ENCODE data around the gene OPTC. TPM values are rescaled to one million over a fixed set of nuclear protein-coding genes. Genes with fewer than 3 reads are reported as not detected.

OPTC gene
- total RNA-seq, 2 experiments from 2014 or later = not detected

DNA sequence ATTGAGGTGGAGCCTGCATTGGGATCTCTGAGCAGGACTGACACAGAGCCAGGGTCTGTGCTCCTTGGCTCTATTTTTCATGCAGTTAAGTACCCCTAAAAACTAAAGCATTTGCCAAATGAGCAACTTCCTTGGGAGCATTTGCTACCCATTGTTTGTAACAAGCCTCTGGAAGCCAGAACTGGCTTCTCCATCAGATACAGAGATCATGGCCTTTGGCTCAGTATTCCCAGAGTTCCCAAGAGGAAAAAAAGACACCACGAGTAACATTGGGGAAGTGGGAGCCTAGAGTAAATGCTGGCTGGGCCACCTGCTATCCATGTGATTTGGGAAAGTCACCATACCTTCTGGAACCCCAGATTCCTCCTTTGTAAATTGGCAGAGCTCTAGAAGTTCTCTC lies 44.8 kb downstream of the OPTC start:
- CTCF ChIA-PET = no interaction called here
- no peak for DNase-seq
- no peak overlapping the region for H3K27ac Mint-ChIP-seq
- no peaks in the 10 kb centered on the region for H3K36me3 Mint-ChIP-seq (ENCODE audit: low read depth)
- H3K4me3 Mint-ChIP-seq = no peak overlapping the region
- no peaks in the 10 kb centered on the region for H3K4me1 Mint-ChIP-seq
- POLR2A ChIA-PET = no interaction called here
- peaks cover 12% of the 10 kb centered on the region for H3K27me3 Mint-ChIP-seq
- no peaks in the 10 kb centered on the region for H3K9me3 Mint-ChIP-seq

GRCh38 chr1:203539831-203540546 lies 46.0 kb downstream of the OPTC start:
- CTCF ChIA-PET = no interaction called here
- H3K4me3 Mint-ChIP-seq = no peak overlapping the region
- POLR2A ChIA-PET = no interaction called here
- no peaks in the 10 kb centered on the region for H3K4me1 Mint-ChIP-seq
- no peak overlapping the region for H3K27ac Mint-ChIP-seq
- H3K36me3 Mint-ChIP-seq (ENCODE audit: low read depth) = no peaks in the 10 kb centered on the region
- no peaks in the 10 kb centered on the region for H3K9me3 Mint-ChIP-seq
- DNase-seq = no peak
- peaks cover 12% of the 10 kb centered on the region for H3K27me3 Mint-ChIP-seq

GRCh38 chr1:203544485-203544884 lies 50.5 kb downstream of the OPTC start:
- H3K27me3 Mint-ChIP-seq = peaks cover 8% of the 10 kb centered on the region
- H3K36me3 Mint-ChIP-seq (ENCODE audit: low read depth) = no peaks in the 10 kb centered on the region
- ChIA-PET CTCF (interaction anchor here (0.6 kb wide), 1 partner anchor 1072 kb away, joined by 3 read pairs; no protein-coding TSS in a partner anchor), POLR2A (no interaction called here)
- H3K4me1 Mint-ChIP-seq = peaks cover 3% of the 10 kb centered on the region
- DNase-seq = no peak
- no peak overlapping the region for H3K4me3 Mint-ChIP-seq
- no peaks in the 10 kb centered on the region for H3K9me3 Mint-ChIP-seq
- H3K27ac Mint-ChIP-seq = no peak overlapping the region

GRCh38 chr1:203544978-203545816 lies 51.2 kb downstream of the OPTC start:
- ChIA-PET CTCF (interaction anchor here (0.6 kb wide), 1 partner anchor 1073 kb away, joined by 3 read pairs; no protein-coding TSS in a partner anchor), POLR2A (no interaction called here)
- Mint-ChIP-seq H3K27me3 (peaks cover 8% of the 10 kb centered on the region), H3K9me3 (no peaks in the 10 kb centered on the region), H3K4me1 (peaks cover 3% of the 10 kb centered on the region), H3K4me3 (no peak overlapping the region), H3K36me3 (ENCODE audit: low read depth) (no peaks in the 10 kb centered on the region), H3K27ac (no peak overlapping the region)
- no peak for DNase-seq

- Mint-ChIP-seq H3K9me3 (no peaks in the 10 kb centered on the region), H3K27ac (no peak overlapping the region), H3K27me3 (peaks cover 5% of the 10 kb centered on the region), H3K4me3 (no peak overlapping the region), H3K4me1 (peaks cover 3% of the 10 kb centered on the region), H3K36me3 (ENCODE audit: low read depth) (no peaks in the 10 kb centered on the region)
- ChIA-PET CTCF (no interaction called here), POLR2A (no interaction called here)
- DNase-seq = no peak
Observed at GRCh38 chr1:203546274-203546673, 52.3 kb downstream of the OPTC start.

GRCh38 chr1:203547147-203547546 lies 53.2 kb downstream of the OPTC start:
- peaks cover 4% of the 10 kb centered on the region for H3K27me3 Mint-ChIP-seq
- peaks cover 3% of the 10 kb centered on the region for H3K4me1 Mint-ChIP-seq
- no peaks in the 10 kb centered on the region for H3K36me3 Mint-ChIP-seq (ENCODE audit: low read depth)
- H3K9me3 Mint-ChIP-seq = no peaks in the 10 kb centered on the region
- CTCF ChIA-PET = no interaction called here
- no peak overlapping the region for H3K4me3 Mint-ChIP-seq
- POLR2A ChIA-PET = no interaction called here
- no peak overlapping the region for H3K27ac Mint-ChIP-seq
- no peak for DNase-seq

GRCh38 chr1:203547771-203548421 lies 53.9 kb downstream of the OPTC start:
- no peak overlapping the region for H3K27ac Mint-ChIP-seq
- DNase-seq = no peak
- no peaks in the 10 kb centered on the region for H3K36me3 Mint-ChIP-seq (ENCODE audit: low read depth)
- ChIA-PET CTCF (interaction anchor here (0.7 to 1.2 kb wide), 2 partner anchors 151 to 154 kb away, joined by 4 to 6 read pairs; no protein-coding TSS in a partner anchor), POLR2A (no interaction called here)
- peaks cover 3% of the 10 kb centered on the region for H3K4me1 Mint-ChIP-seq
- no peak overlapping the region for H3K4me3 Mint-ChIP-seq
- no peaks in the 10 kb centered on the region for H3K9me3 Mint-ChIP-seq
- H3K27me3 Mint-ChIP-seq = peaks cover 4% of the 10 kb centered on the region

GRCh38 chr1:203548892-203549291 lies 54.9 kb downstream of the OPTC start:
- peaks cover 6% of the 10 kb centered on the region for H3K27me3 Mint-ChIP-seq
- ChIA-PET CTCF (interaction anchor here (1.2 kb wide), 1 partner anchor 153 kb away, joined by 6 read pairs; no protein-coding TSS in a partner anchor), POLR2A (no interaction called here)
- H3K4me1 Mint-ChIP-seq = peaks cover 3% of the 10 kb centered on the region
- H3K36me3 Mint-ChIP-seq (ENCODE audit: low read depth) = no peaks in the 10 kb centered on the region
- no peaks in the 10 kb centered on the region for H3K9me3 Mint-ChIP-seq
- no peak overlapping the region for H3K27ac Mint-ChIP-seq
- no peak for DNase-seq
- no peak overlapping the region for H3K4me3 Mint-ChIP-seq

- Mint-ChIP-seq H3K36me3 (ENCODE audit: low read depth) (no peaks in the 10 kb centered on the region), H3K4me1 (peaks cover 3% of the 10 kb centered on the region), H3K4me3 (no peak overlapping the region), H3K27ac (no peak overlapping the region), H3K27me3 (peaks cover 6% of the 10 kb centered on the region), H3K9me3 (no peaks in the 10 kb centered on the region)
- no peak for DNase-seq
- CTCF ChIA-PET = no interaction called here
- POLR2A ChIA-PET = no interaction called here
Observed at GRCh38 chr1:203549309-203549708, 55.4 kb downstream of the OPTC start.

- H3K4me3 Mint-ChIP-seq = no peak overlapping the region
- CTCF ChIA-PET = interaction anchor here (1.3 kb wide), 1 partner anchor 63 kb away, joined by 4 read pairs; no protein-coding TSS in a partner anchor
- DNase-seq = no peak
Observed at GRCh38 chr1:203550846-203551245, 56.9 kb downstream of the OPTC start.

GRCh38 chr1:203551550-203551949 lies 57.6 kb downstream of the OPTC start:
- Mint-ChIP-seq H3K27ac (no peak overlapping the region), H3K4me3 (no peak overlapping the region), H3K36me3 (ENCODE audit: low read depth) (no peaks in the 10 kb centered on the region), H3K9me3 (no peaks in the 10 kb centered on the region), H3K27me3 (peaks cover 6% of the 10 kb centered on the region), H3K4me1 (no peaks in the 10 kb centered on the region)
- DNase-seq = no peak
- CTCF ChIA-PET = no interaction called here
- POLR2A ChIA-PET = no interaction called here

More at GRCh38 chr1:203550846-203551245, 56.9 kb downstream of the OPTC start:
- Mint-ChIP-seq H3K36me3 (ENCODE audit: low read depth) (no peaks in the 10 kb centered on the region), H3K4me1 (peaks cover 3% of the 10 kb centered on the region), H3K27me3 (peaks cover 6% of the 10 kb centered on the region), H3K9me3 (no peaks in the 10 kb centered on the region), H3K27ac (no peak overlapping the region)
- POLR2A ChIA-PET = no interaction called here

GRCh38 chr1:203553496-203553895 lies 59.5 kb downstream of the OPTC start:
- H3K36me3 Mint-ChIP-seq (ENCODE audit: low read depth) = no peaks in the 10 kb centered on the region
- no peaks in the 10 kb centered on the region for H3K4me1 Mint-ChIP-seq
- DNase-seq = no peak
- H3K9me3 Mint-ChIP-seq = no peaks in the 10 kb centered on the region
- no peak overlapping the region for H3K4me3 Mint-ChIP-seq
- no peak overlapping the region for H3K27ac Mint-ChIP-seq
- CTCF ChIA-PET = no interaction called here
- peaks cover 7% of the 10 kb centered on the region for H3K27me3 Mint-ChIP-seq
- POLR2A ChIA-PET = no interaction called here

DNA sequence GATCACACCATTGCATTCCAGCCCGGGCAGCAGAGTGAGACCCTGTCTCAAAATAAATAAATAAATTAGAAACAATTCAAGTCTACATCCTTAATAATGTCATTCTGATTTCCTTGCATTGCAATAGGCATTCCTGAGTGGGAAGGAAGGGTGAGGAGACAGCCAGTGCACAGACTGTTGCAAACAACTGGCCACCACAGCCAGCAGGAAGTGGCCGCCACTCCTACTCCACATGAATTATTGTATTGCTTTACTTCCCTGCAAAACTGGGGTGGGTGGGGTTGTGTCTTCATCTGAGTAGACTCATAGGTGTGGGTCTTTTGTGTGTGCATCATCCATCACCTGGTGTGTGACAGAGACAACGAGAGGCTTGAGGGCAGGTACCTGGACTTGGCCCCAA lies 60.1 kb downstream of the OPTC start:
- Mint-ChIP-seq H3K4me3 (no peak overlapping the region), H3K4me1 (no peaks in the 10 kb centered on the region), H3K9me3 (no peaks in the 10 kb centered on the region), H3K27me3 (peaks cover 7% of the 10 kb centered on the region), H3K36me3 (ENCODE audit: low read depth) (no peaks in the 10 kb centered on the region), H3K27ac (no peak overlapping the region)
- no peak for DNase-seq
- POLR2A ChIA-PET = no interaction called here
- CTCF ChIA-PET = no interaction called here

Measured in activated CD4-positive, alpha-beta memory T cell treated with anti-CD3 and anti-CD28 coated beads, Interleukin-2, amount 10 ng/mL, durations not matched to agents 7 days and 5 days (primary cell).